Activated CD8-positive, alpha-beta memory T cell treated with anti-CD3 and anti-CD28 coated beads, Interleukin-2, amount 10 ng/mL, durations not matched to agents 7 days and 5 days (primary cell): ENCODE results near the gene MYOM1. TPM values are rescaled to one million over a fixed set of nuclear protein-coding genes. Genes with fewer than 3 reads are reported as not detected.

Source experiments
- ATAC-seq: fragments of 150-1000 bp; cut with Tn5 transposase; one replicate; pipeline ENCODE4 v1.10.0; 2021; ENCODE audit warnings: moderate library complexity
- CTCF ChIA-PET: fragments of 350-600 bp; sonication (Branson Sonifier 250); formaldehyde crosslinking; loops from one replicate; lab custom pipeline; 2021; ENCODE audit warnings: antibody characterized with exemption; lab: Charles Lee
- DNase-seq: peaks from one replicate; pipeline ENCODE4 v3.0.0-alpha.2; 2020
- H3K27ac Mint-ChIP-seq: one replicate; pipeline ENCODE4 v1.8.0; 2021; ENCODE audit warnings: mild to moderate bottlenecking, mixed read lengths
- H3K27me3 Mint-ChIP-seq: one replicate; pipeline ENCODE4 v1.8.0; 2021; ENCODE audit warnings: mixed read lengths
- H3K36me3 Mint-ChIP-seq: one replicate; pipeline ENCODE4 v1.8.0; 2021; ENCODE audit warnings: mild to moderate bottlenecking, mixed read lengths
- H3K4me1 Mint-ChIP-seq: one replicate; pipeline ENCODE4 v1.8.0; 2021; ENCODE audit warnings: mixed read lengths
- H3K4me3 Mint-ChIP-seq: one replicate; pipeline ENCODE4 v1.8.0; 2021; ENCODE audit warnings: mild to moderate bottlenecking, moderate library complexity, mixed read lengths
- H3K9me3 Mint-ChIP-seq: one replicate; pipeline ENCODE4 v1.8.0; 2022; ENCODE audit warnings: low read depth, mixed read lengths
- total RNA-seq, 2 experiments: library from RNA; stranded (reverse); gene quantifications; one replicate each; pipeline ENCODE4 v1.2.3, GENCODE V29; 2021

The MYOM1 gene
- total RNA-seq, 2 experiments from 2014 or later = 1.6 to 3.8 TPM

- H3K36me3 Mint-ChIP-seq = no peaks in the 10 kb centered on the region
- DNase-seq (no peak), ATAC-seq (no peak)
- H3K4me1 Mint-ChIP-seq = no peaks in the 10 kb centered on the region
- H3K9me3 Mint-ChIP-seq = no peaks in the 10 kb centered on the region
- no peaks in the 10 kb centered on the region for H3K27me3 Mint-ChIP-seq
- H3K4me3 Mint-ChIP-seq = no peak overlapping the region
- no peak overlapping the region for H3K27ac Mint-ChIP-seq
- CTCF ChIA-PET = no interaction called here
Observed at GRCh38 chr18:3159830-3160229, 59.9 kb downstream of the MYOM1 start.

- H3K4me3 Mint-ChIP-seq = no peak overlapping the region
- ATAC-seq = no peak
- CTCF ChIA-PET = interaction anchor here (0.7 to 1.2 kb wide), 2 partner anchors 9 to 14 kb away, joined by 3 read pairs; no protein-coding TSS in a partner anchor
Observed at GRCh38 chr18:3157606-3158005, 62.2 kb downstream of the MYOM1 start.

GRCh38 chr18:3157086-3157485 is 62.7 kb downstream of the MYOM1 start:
- no peak for DNase-seq
- CTCF ChIA-PET = interaction anchor here (0.7 to 1.2 kb wide), 2 partner anchors 9 to 14 kb away, joined by 3 read pairs; no protein-coding TSS in a partner anchor
- Mint-ChIP-seq H3K36me3 (no peaks in the 10 kb centered on the region), H3K4me3 (no peak overlapping the region), H3K27ac (no peak overlapping the region), H3K4me1 (peaks cover 1% of the 10 kb centered on the region), H3K27me3 (no peaks in the 10 kb centered on the region), H3K9me3 (no peaks in the 10 kb centered on the region)
- ATAC-seq = no peak

More at GRCh38 chr18:3157606-3158005, 62.2 kb downstream of the MYOM1 start:
- H3K9me3 Mint-ChIP-seq = no peaks in the 10 kb centered on the region
- no peaks in the 10 kb centered on the region for H3K27me3 Mint-ChIP-seq
- H3K36me3 Mint-ChIP-seq = no peaks in the 10 kb centered on the region
- no peak overlapping the region for H3K27ac Mint-ChIP-seq
- peaks cover 1% of the 10 kb centered on the region for H3K4me1 Mint-ChIP-seq
- no peak for DNase-seq

- H3K4me3 Mint-ChIP-seq = no peak overlapping the region
- H3K27me3 Mint-ChIP-seq = no peaks in the 10 kb centered on the region
- H3K27ac Mint-ChIP-seq = no peak overlapping the region
- peaks cover 1% of the 10 kb centered on the region for H3K4me1 Mint-ChIP-seq
- no peaks in the 10 kb centered on the region for H3K9me3 Mint-ChIP-seq
- no peaks in the 10 kb centered on the region for H3K36me3 Mint-ChIP-seq
- no peak for DNase-seq
- CTCF ChIA-PET = interaction anchor here (1.4 to 1.7 kb wide), 2 partner anchors 19 to 90 kb away, joined by 3 read pairs; no protein-coding TSS in a partner anchor
- ATAC-seq = no peak
Observed at GRCh38 chr18:3156325-3156640, 63.5 kb downstream of the MYOM1 start.

GRCh38 chr18:3154214-3154613 is 65.6 kb downstream of the MYOM1 start:
- Mint-ChIP-seq H3K36me3 (no peaks in the 10 kb centered on the region), H3K4me3 (no peak overlapping the region), H3K9me3 (no peaks in the 10 kb centered on the region), H3K4me1 (peaks cover 1% of the 10 kb centered on the region), H3K27ac (no peak overlapping the region), H3K27me3 (no peaks in the 10 kb centered on the region)
- DNase-seq (no peak), ATAC-seq (no peak)
- CTCF ChIA-PET = interaction anchor here (1.0 kb wide), 1 partner anchor 92 kb away, joined by 3 read pairs; no protein-coding TSS in a partner anchor

- ATAC-seq = no peak
- Mint-ChIP-seq H3K36me3 (no peaks in the 10 kb centered on the region), H3K9me3 (no peaks in the 10 kb centered on the region), H3K4me3 (no peak overlapping the region), H3K27ac (no peak overlapping the region), H3K4me1 (peaks cover 1% of the 10 kb centered on the region), H3K27me3 (no peaks in the 10 kb centered on the region)
- DNase-seq = no peak
- CTCF ChIA-PET = interaction anchor here (1.9 to 5.5 kb wide), 5 partner anchors 25 to 229 kb away, joined by 6 to 34 read pairs (median 19); no protein-coding TSS in a partner anchor
Observed at GRCh38 chr18:3153107-3153704, 66.6 kb downstream of the MYOM1 start.

- Mint-ChIP-seq H3K27ac (no peak overlapping the region), H3K27me3 (no peaks in the 10 kb centered on the region), H3K9me3 (no peaks in the 10 kb centered on the region), H3K4me1 (peaks cover 1% of the 10 kb centered on the region), H3K36me3 (no peaks in the 10 kb centered on the region), H3K4me3 (no peak overlapping the region)
- CTCF ChIA-PET = interaction anchor here (0.9 to 5.5 kb wide), 16 partner anchors 9 to 228 kb away, joined by 3 to 34 read pairs (median 6); no protein-coding TSS in a partner anchor
- DNase-seq (no peak), ATAC-seq (no peak)
Observed at GRCh38 chr18:3152294-3152693, 67.5 kb downstream of the MYOM1 start.

- no peak for ATAC-seq
- Mint-ChIP-seq H3K4me3 (no peak overlapping the region), H3K27ac (no peak overlapping the region), H3K4me1 (peaks cover 1% of the 10 kb centered on the region), H3K27me3 (no peaks in the 10 kb centered on the region), H3K36me3 (no peaks in the 10 kb centered on the region), H3K9me3 (no peaks in the 10 kb centered on the region)
- CTCF ChIA-PET = interaction anchor here (0.6 to 5.5 kb wide), 35 partner anchors 9 to 265 kb away, joined by 3 to 34 read pairs (median 3); no protein-coding TSS in a partner anchor
- no peak for DNase-seq
Observed at GRCh38 chr18:3151399-3152264, 68.1 kb downstream of the MYOM1 start.

GRCh38 chr18:3150688-3151087 is 69.1 kb downstream of the MYOM1 start:
- H3K27ac Mint-ChIP-seq = no peak overlapping the region
- H3K36me3 Mint-ChIP-seq = no peaks in the 10 kb centered on the region
- H3K9me3 Mint-ChIP-seq = no peaks in the 10 kb centered on the region
- no peaks in the 10 kb centered on the region for H3K27me3 Mint-ChIP-seq
- ATAC-seq = no peak
- no peak for DNase-seq
- peaks cover 1% of the 10 kb centered on the region for H3K4me1 Mint-ChIP-seq
- CTCF ChIA-PET = interaction anchor here (1.2 to 5.5 kb wide), 5 partner anchors 16 to 203 kb away, joined by 3 to 34 read pairs (median 6); no protein-coding TSS in a partner anchor
- no peak overlapping the region for H3K4me3 Mint-ChIP-seq

- Mint-ChIP-seq H3K4me1 (peaks cover 1% of the 10 kb centered on the region), H3K36me3 (no peaks in the 10 kb centered on the region)
- CTCF ChIA-PET = interaction anchor here (0.6 to 5.5 kb wide), 5 partner anchors 10 to 164 kb away, joined by 3 to 34 read pairs (median 5); no protein-coding TSS in a partner anchor
Observed at GRCh38 chr18:3150274-3150673, 69.5 kb downstream of the MYOM1 start.

GRCh38 chr18:3148930-3149535 is 70.7 kb downstream of the MYOM1 start:
- H3K27me3 Mint-ChIP-seq = no peaks in the 10 kb centered on the region
- no peaks in the 10 kb centered on the region for H3K36me3 Mint-ChIP-seq
- H3K9me3 Mint-ChIP-seq = no peaks in the 10 kb centered on the region
- H3K4me3 Mint-ChIP-seq = no peak overlapping the region
- CTCF ChIA-PET = interaction anchor here (0.8 to 5.5 kb wide), 6 partner anchors 12 to 161 kb away, joined by 3 to 34 read pairs (median 3); no protein-coding TSS in a partner anchor
- H3K4me1 Mint-ChIP-seq = peaks cover 1% of the 10 kb centered on the region
- DNase-seq = no peak
- H3K27ac Mint-ChIP-seq = no peak overlapping the region
- ATAC-seq = no peak

More at GRCh38 chr18:3150274-3150673, 69.5 kb downstream of the MYOM1 start:
- no peaks in the 10 kb centered on the region for H3K9me3 Mint-ChIP-seq
- DNase-seq (no peak), ATAC-seq (no peak)
- H3K27ac Mint-ChIP-seq = no peak overlapping the region
- H3K4me3 Mint-ChIP-seq = no peak overlapping the region
- no peaks in the 10 kb centered on the region for H3K27me3 Mint-ChIP-seq

- DNase-seq (no peak), ATAC-seq (no peak)
- Mint-ChIP-seq H3K4me1 (peaks cover 1% of the 10 kb centered on the region), H3K4me3 (no peak overlapping the region), H3K27me3 (no peaks in the 10 kb centered on the region), H3K9me3 (peaks cover 1% of the 10 kb centered on the region), H3K27ac (no peak overlapping the region), H3K36me3 (no peaks in the 10 kb centered on the region)
- CTCF ChIA-PET = interaction anchor here (1.0 to 5.5 kb wide), 2 partner anchors 19 to 98 kb away, joined by 4 to 34 read pairs; no protein-coding TSS in a partner anchor
Observed at GRCh38 chr18:3147935-3148554, 71.7 kb downstream of the MYOM1 start.
